GM23248 (cell line): ENCODE data around the gene OR7C1. TPM values are rescaled to one million over a fixed set of nuclear protein-coding genes. Genes with fewer than 3 reads are reported as not detected.

Source experiments
- DNase-seq: peaks from one replicate; pipeline ENCODE4 v3.0.0-alpha.2; 2015
- H2AFZ ChIP-seq: fragments of 200-600 bp; sonication (generic); 2 replicates; pipeline ENCODE4 v1.6.1; 2016; ENCODE audit warnings: antibody characterized with exemption
- H3F3A ChIP-seq: fragments of 200-600 bp; sonication (generic); 2 replicates; pipeline ENCODE4 v1.6.1; 2016; ENCODE audit warnings: mild to moderate bottlenecking, antibody characterized with exemption, mixed run types; ENCODE audit not compliant: insufficient read depth
- H3K27ac ChIP-seq: fragments of 200-600 bp; sonication (generic); 2 replicates; pipeline ENCODE4 v1.5.1; 2016; ENCODE audit warnings: mild to moderate bottlenecking
- H3K27me3 ChIP-seq: fragments of 200-600 bp; sonication (generic); replicated peaks from 2 replicates; pipeline ENCODE4 v1.6.1; 2016; ENCODE audit warnings: mild to moderate bottlenecking; ENCODE audit not compliant: insufficient read depth
- H3K36me3 ChIP-seq: fragments of 200-600 bp; sonication (generic); 2 replicates; pipeline ENCODE4 v1.6.1; 2016; ENCODE audit warnings: low read depth, mild to moderate bottlenecking
- H3K4me1 ChIP-seq: fragments of 200-600 bp; sonication (generic); 2 replicates; pipeline ENCODE4 v1.6.1; 2016; ENCODE audit warnings: mild to moderate bottlenecking; ENCODE audit not compliant: insufficient read depth
- H3K4me2 ChIP-seq: fragments of 200-600 bp; sonication (generic); one replicate; pipeline ENCODE4 v1.6.1; 2016; ENCODE audit warnings: mild to moderate bottlenecking; ENCODE audit not compliant: unreplicated experiment
- H3K4me3 ChIP-seq: fragments of 200-600 bp; sonication (generic); 2 replicates; pipeline ENCODE4 v1.5.1; 2016; ENCODE audit warnings: mild to moderate bottlenecking
- H3K79me2 ChIP-seq: fragments of 200-600 bp; sonication (generic); 2 replicates; pipeline ENCODE4 v1.6.1; 2016; ENCODE audit warnings: mild to moderate bottlenecking; ENCODE audit not compliant: insufficient read depth
- H3K9ac ChIP-seq: fragments of 200-600 bp; sonication (generic); 2 replicates; pipeline ENCODE4 v1.6.1; 2016; ENCODE audit warnings: mild to moderate bottlenecking
- H3K9me2 ChIP-seq: fragments of 200-600 bp; sonication (generic); 2 replicates; pipeline ENCODE4 v1.6.1; 2016; ENCODE audit warnings: mixed run types, mild to moderate bottlenecking, moderate library complexity; ENCODE audit not compliant: insufficient read depth
- H3K9me3 ChIP-seq: fragments of 200-600 bp; sonication (generic); one replicate; pipeline ENCODE4 v1.6.1; 2017; ENCODE audit warnings: low read depth
- H4K20me1 ChIP-seq: fragments of 200-600 bp; sonication (generic); 2 replicates; pipeline ENCODE4 v1.6.0; 2016; ENCODE audit not compliant: insufficient read depth
- EZH2 ChIP-seq: fragments of 200-600 bp; sonication (generic); IDR thresholded peaks from 2 replicates; pipeline ENCODE4 v1.6.1; 2018; ENCODE audit warnings: antibody characterized with exemption, mild to moderate bottlenecking; ENCODE audit not compliant: insufficient read depth, poor library complexity, severe bottlenecking
- EZH2phosphoT487 ChIP-seq: fragments of 200-600 bp; sonication (generic); IDR thresholded peaks from 2 replicates; pipeline ENCODE4 v1.6.1; 2018; ENCODE audit warnings: antibody characterized with exemption, moderate library complexity, mild to moderate bottlenecking, low read depth; ENCODE audit not compliant: insufficient read depth
- WGBS, 2 experiments: methylation state at CpG; one replicate each; pipeline ENCODE4 v1.1.6; 2015 to 2017; ENCODE audit warnings: low lambda C conversion rate in 2 of 2, low coverage in 1 of 2; ENCODE audit errors: missing lambda C conversion rate in 2 of 2; 5-methylcytosine and 5-hydroxymethylcytosine counted together
- in situ Hi-C: fragments of 300-500 bp; cut with MboI; formaldehyde crosslinking; loops from 2 replicates; pipeline ENCODE4 v1.15.0; 2020
- polyA plus RNA-seq: library from polyadenylated mRNA; unstranded; fragments of >200 nt; fragmentation: Nextera tagmentation; extraction: Ambion mirVana; gene quantifications from 2 replicates; pipeline ENCODE4 v1.2.1, GENCODE V29; 2016
- total RNA-seq: library from RNA; depleted of rRNA; stranded (reverse); fragments of >200 nt; shearing (Covaris generic); gene quantifications from 2 replicates; pipeline ENCODE4 v1.2.3, GENCODE V29; 2014

OR7C1 gene
- total and polyA plus RNA-seq, 2 experiments from 2014 or later = not detected

DNA sequence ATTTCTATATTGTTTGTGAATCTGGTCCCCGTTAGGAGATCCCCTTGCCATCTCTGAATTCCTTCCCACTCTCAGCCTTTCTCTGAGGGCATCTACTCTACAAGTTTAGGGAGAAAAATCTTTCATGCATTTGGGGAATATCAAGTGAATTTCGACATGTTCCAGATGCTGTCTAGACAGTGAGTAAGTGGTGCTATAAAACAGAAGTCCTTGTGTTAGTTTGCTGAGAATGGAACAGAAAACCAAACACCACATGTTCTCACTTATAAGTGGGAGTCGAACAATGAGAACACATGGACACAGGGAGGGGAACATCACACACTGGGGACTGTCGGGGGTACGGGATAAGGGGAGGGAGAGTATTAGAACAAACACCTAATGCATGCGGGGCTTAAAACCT is 8.6 kb upstream of the OR7C1 start:
- Histone ChIP-seq H3K27ac (no peak overlapping the region), H3K9ac (no peak overlapping the region), H3K9me3 (no peaks in the 10 kb centered on the region), H3K79me2 (no peaks in the 10 kb centered on the region), H3K9me2 (no peaks in the 10 kb centered on the region), H4K20me1 (no peaks in the 10 kb centered on the region), H3K27me3 (no peaks in the 10 kb centered on the region), H3K4me3 (no peak overlapping the region), H3F3A (no peaks in the 10 kb centered on the region), H3K4me1 (no peaks in the 10 kb centered on the region), H3K36me3 (no peaks in the 10 kb centered on the region), H3K4me2 (no peak overlapping the region), H2AFZ (no peak overlapping the region)
- DNase-seq = no peak
- in situ Hi-C loops = no loop called here
- 2% methylated on average over 6 of the region's 6 CpGs for WGBS, 2 experiments
- TF ChIP-seq EZH2phosphoT487 = no peak
- TF ChIP-seq EZH2 = no peak

DNA sequence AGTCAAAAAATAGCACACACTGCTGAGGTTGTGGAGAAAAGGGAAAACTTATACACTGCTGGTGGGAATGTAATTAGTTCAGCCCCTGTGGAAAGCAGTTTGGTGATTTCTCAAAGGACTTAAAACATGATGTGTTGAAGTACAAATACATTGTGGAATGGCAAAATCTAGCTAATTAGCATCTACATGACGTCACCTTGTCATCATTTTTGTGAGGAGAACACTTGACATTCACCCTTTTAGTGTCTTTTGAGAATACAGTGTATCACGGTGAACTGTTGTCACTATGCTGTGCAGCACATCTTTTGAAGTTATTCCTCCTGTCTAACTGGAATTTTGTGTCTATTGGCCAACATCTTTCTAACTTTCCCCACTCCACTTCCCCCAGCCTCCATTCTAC is 8.2 kb upstream of the OR7C1 start:
- H3K4me2 ChIP-seq = no peak overlapping the region
- H4K20me1 ChIP-seq = no peaks in the 10 kb centered on the region
- no peak overlapping the region for H2AFZ ChIP-seq
- no peaks in the 10 kb centered on the region for H3K79me2 ChIP-seq
- H3K4me1 ChIP-seq = no peaks in the 10 kb centered on the region
- no peaks in the 10 kb centered on the region for H3K9me3 ChIP-seq
- in situ Hi-C loops = no loop called here
- no peaks in the 10 kb centered on the region for H3K9me2 ChIP-seq
- no peak for TF ChIP-seq EZH2
- no peak for TF ChIP-seq EZH2phosphoT487
- no peaks in the 10 kb centered on the region for H3F3A ChIP-seq
- H3K36me3 ChIP-seq = no peaks in the 10 kb centered on the region
- no peak for DNase-seq
- H3K9ac ChIP-seq = no peak overlapping the region
- H3K27ac ChIP-seq = no peak overlapping the region
- 0% methylated on average over 2 of the region's 2 CpGs for WGBS, 2 experiments
- H3K4me3 ChIP-seq = no peak overlapping the region
- H3K27me3 ChIP-seq = no peaks in the 10 kb centered on the region

GRCh38 chr19:14840206-14840605 is 5.2 kb upstream of the OR7C1 start:
- H3K9me3 ChIP-seq = no peaks in the 10 kb centered on the region
- H3K4me1 ChIP-seq = no peaks in the 10 kb centered on the region
- DNase-seq = no peak
- H3K4me2 ChIP-seq = no peak overlapping the region
- no peaks in the 10 kb centered on the region for H3K27me3 ChIP-seq
- H3K79me2 ChIP-seq = no peaks in the 10 kb centered on the region
- no peak overlapping the region for H2AFZ ChIP-seq
- H3K27ac ChIP-seq = no peak overlapping the region
- no peaks in the 10 kb centered on the region for H3K36me3 ChIP-seq
- H3F3A ChIP-seq = no peaks in the 10 kb centered on the region
- in situ Hi-C loops = no loop called here
- H3K9me2 ChIP-seq = no peaks in the 10 kb centered on the region
- no peak overlapping the region for H3K9ac ChIP-seq
- H3K4me3 ChIP-seq = no peak overlapping the region
- TF ChIP-seq EZH2phosphoT487 (no peak), EZH2 (no peak)
- WGBS, 2 experiments = 0% methylated on average over 1 of the region's 1 CpG
- no peaks in the 10 kb centered on the region for H4K20me1 ChIP-seq

DNA sequence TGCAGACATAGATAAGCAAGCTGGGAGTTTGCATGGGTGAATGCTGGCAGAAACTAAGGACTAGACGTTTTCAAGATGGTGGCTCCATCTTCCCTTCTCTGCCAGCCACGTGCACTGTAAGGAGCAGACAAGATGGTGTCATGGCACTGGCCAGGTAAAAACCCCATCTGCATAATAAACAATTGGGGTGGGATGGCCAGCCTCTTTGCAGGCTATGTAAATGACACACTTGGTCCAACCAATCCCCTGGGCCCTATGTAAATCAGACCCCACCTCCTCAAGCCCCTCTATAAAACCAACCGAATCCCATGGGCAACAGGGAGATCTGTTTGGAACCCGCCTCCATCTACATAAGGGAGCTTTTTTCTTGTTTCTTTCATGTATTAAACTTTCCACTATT is 2.4 kb upstream of the OR7C1 start:
- TF ChIP-seq EZH2phosphoT487 (no peak), EZH2 (no peak)
- Histone ChIP-seq H3K36me3 (no peaks in the 10 kb centered on the region), H3K9me3 (no peaks in the 10 kb centered on the region), H4K20me1 (no peaks in the 10 kb centered on the region), H3K27ac (no peak overlapping the region), H3K4me1 (no peaks in the 10 kb centered on the region), H3K79me2 (no peaks in the 10 kb centered on the region), H3F3A (no peaks in the 10 kb centered on the region), H3K9ac (no peak overlapping the region), H3K27me3 (no peaks in the 10 kb centered on the region), H3K9me2 (no peaks in the 10 kb centered on the region), H3K4me2 (no peak overlapping the region), H2AFZ (no peak overlapping the region), H3K4me3 (no peak overlapping the region)
- in situ Hi-C loops = no loop called here
- WGBS, 2 experiments = 8 to 9% methylated on average over 4 of the region's 4 CpGs
- no peak for DNase-seq

DNA sequence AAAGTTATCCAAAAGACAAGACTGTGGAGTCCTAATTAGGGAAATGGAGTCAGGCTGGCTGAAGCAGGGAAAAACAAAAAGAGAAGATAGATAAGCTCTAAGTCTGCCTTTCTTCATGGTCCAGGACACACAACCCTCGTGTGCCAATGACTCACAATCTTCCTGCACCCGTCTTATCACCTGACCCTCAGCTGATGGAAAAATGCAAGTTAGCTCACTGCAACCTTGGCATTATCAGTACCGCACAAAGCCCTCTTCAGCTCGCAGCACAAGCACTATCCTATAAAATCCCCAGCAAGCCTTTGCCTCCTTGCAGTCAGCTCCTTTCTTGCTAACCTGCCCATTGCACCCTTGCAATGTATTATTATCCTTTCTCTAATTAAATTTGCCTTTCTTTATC is 4.3 kb downstream of the OR7C1 start:
- Histone ChIP-seq H3K36me3 (no peaks in the 10 kb centered on the region), H3K27ac (no peak overlapping the region), H3F3A (no peaks in the 10 kb centered on the region), H3K9me3 (no peaks in the 10 kb centered on the region), H3K4me3 (no peak overlapping the region), H3K4me1 (no peaks in the 10 kb centered on the region), H3K27me3 (no peaks in the 10 kb centered on the region), H2AFZ (no peak overlapping the region), H3K9ac (no peak overlapping the region), H3K79me2 (no peaks in the 10 kb centered on the region), H3K4me2 (no peak overlapping the region), H3K9me2 (no peaks in the 10 kb centered on the region), H4K20me1 (no peaks in the 10 kb centered on the region)
- DNase-seq = no peak
- WGBS, 2 experiments = 37 to 41% methylated on average over 4 of the region's 4 CpGs
- TF ChIP-seq EZH2 (no peak), EZH2phosphoT487 (no peak)
- in situ Hi-C loops = no loop called here
